Caco-2 (cell line): ENCODE results near the gene MUC5AC. TPM values are rescaled to one million over a fixed set of nuclear protein-coding genes. Genes with fewer than 3 reads are reported as not detected.

Experiments used
- Bru-seq: library from RNA; stranded (reverse); fragments of 400-500 nt; gene quantifications from one replicate; lab custom pipeline; 2021; lab: Mats Ljungman, UMichigan
- BruChase-seq, 2 experiments: library from RNA; stranded (reverse); fragments of 400-500 nt; gene quantifications; one replicate each; lab custom pipeline; 2021; lab: Mats Ljungman, UMichigan
- BruUV-seq: library from RNA; stranded (reverse); fragments of 400-500 nt; replicated peaks from 2 replicates; lab custom pipeline; 2021; lab: Mats Ljungman, UMichigan
- CTCF ChIA-PET: fragments of 300-600 bp; sonication (Branson Sonifier 250); formaldehyde crosslinking; loops from one replicate; lab custom pipeline; 2022; ENCODE audit warnings: antibody characterized with exemption; lab: Charles Lee
- POLR2A ChIA-PET: fragments of 300-600 bp; sonication (Branson Sonifier 250); formaldehyde crosslinking; loops from one replicate; lab custom pipeline; 2022; ENCODE audit warnings: antibody characterized with exemption; lab: Charles Lee
- DNase-seq, 2 experiments: peaks; one replicate each; pipeline versions ENCODE4 v3.0.0 to v3.0.0-alpha.2; 2020 to 2022
- H3K27me3 ChIP-seq: replicated peaks from 2 replicates; pipeline ENCODE4 v1.6.0; 2011; ENCODE audit warnings: low read length; ENCODE audit not compliant: control insufficient read depth, insufficient read depth
- H3K36me3 ChIP-seq: 2 replicates; pipeline ENCODE4 v1.5.1; 2011; ENCODE audit warnings: low read length; ENCODE audit not compliant: control insufficient read depth, insufficient read depth
- H3K4me1 ChIP-seq: fragments of 250-450 bp; sonication (Bioruptor Pico); 2 replicates; pipeline ENCODE4 v1.5.1; 2020; ENCODE audit warnings: mild to moderate bottlenecking
- H3K4me3 ChIP-seq: 2 replicates; pipeline ENCODE4 v1.5.1; 2011; ENCODE audit warnings: low read depth, mild to moderate bottlenecking, control low read depth, low read length
- H3K9me3 ChIP-seq: fragments of 250-450 bp; sonication (Bioruptor Pico); 2 replicates; pipeline ENCODE4 v1.5.1; 2020; ENCODE audit warnings: mild to moderate bottlenecking, moderate library complexity
- H3K27ac Mint-ChIP-seq: one replicate; pipeline ENCODE4 v1.8.0; 2022; ENCODE audit warnings: mixed read lengths; ENCODE audit not compliant: unreplicated experiment
- H3K27me3 Mint-ChIP-seq: one replicate; pipeline ENCODE4 v1.8.0; 2022; ENCODE audit warnings: mixed read lengths; ENCODE audit not compliant: insufficient read depth, unreplicated experiment
- H3K36me3 Mint-ChIP-seq: one replicate; pipeline ENCODE4 v1.8.0; 2022; ENCODE audit warnings: mild to moderate bottlenecking, mixed read lengths; ENCODE audit not compliant: insufficient read depth, unreplicated experiment
- H3K4me1 Mint-ChIP-seq: one replicate; pipeline ENCODE4 v1.8.0; 2022; ENCODE audit warnings: low read depth, mixed read lengths; ENCODE audit not compliant: unreplicated experiment
- H3K4me3 Mint-ChIP-seq: one replicate; pipeline ENCODE4 v1.8.0; 2022; ENCODE audit warnings: mild to moderate bottlenecking, moderate library complexity, mixed read lengths; ENCODE audit not compliant: unreplicated experiment
- H3K9me3 Mint-ChIP-seq: one replicate; pipeline ENCODE4 v1.8.0; 2022; ENCODE audit warnings: mixed read lengths; ENCODE audit not compliant: unreplicated experiment
- intact Hi-C: fragments of 100-400 bp; cut with micrococcal nuclease; formaldehyde crosslinking; loops from one replicate; pipeline ENCODE4 v1.10.0; 2022; ENCODE audit not compliant: unreplicated experiment
- long read RNA-seq: library from polyadenylated mRNA; stranded (forward); transcript quantifications from one replicate; pipeline ENCODE4 v2.0.0, GENCODE V29; 2022
- total RNA-seq: library from RNA; stranded (reverse); gene quantifications from 2 replicates; pipeline ENCODE4 v1.2.3, GENCODE V29; 2022
- TF ChIP-seq, protein P1 (sequence below), 2 experiments: fragments of 200-600 bp in 1 of 2; IDR thresholded peaks; 1 replicate in 1 of 2; 2 replicates in 1 of 2; pipeline versions ENCODE4 v1.5.1 to v1.8.0; 2011 to 2022; ENCODE audit warnings: antibody characterized with exemption in 1 of 2, control low read depth in 1 of 2, inconsistent platforms in 1 of 2, low read depth in 1 of 2, low read length in 1 of 2, mild to moderate bottlenecking in 1 of 2, moderate library complexity in 1 of 2; ENCODE audit not compliant: insufficient read depth in 1 of 2, severe bottlenecking in 1 of 2, unreplicated experiment in 1 of 2

The MUC5AC gene, protein sequence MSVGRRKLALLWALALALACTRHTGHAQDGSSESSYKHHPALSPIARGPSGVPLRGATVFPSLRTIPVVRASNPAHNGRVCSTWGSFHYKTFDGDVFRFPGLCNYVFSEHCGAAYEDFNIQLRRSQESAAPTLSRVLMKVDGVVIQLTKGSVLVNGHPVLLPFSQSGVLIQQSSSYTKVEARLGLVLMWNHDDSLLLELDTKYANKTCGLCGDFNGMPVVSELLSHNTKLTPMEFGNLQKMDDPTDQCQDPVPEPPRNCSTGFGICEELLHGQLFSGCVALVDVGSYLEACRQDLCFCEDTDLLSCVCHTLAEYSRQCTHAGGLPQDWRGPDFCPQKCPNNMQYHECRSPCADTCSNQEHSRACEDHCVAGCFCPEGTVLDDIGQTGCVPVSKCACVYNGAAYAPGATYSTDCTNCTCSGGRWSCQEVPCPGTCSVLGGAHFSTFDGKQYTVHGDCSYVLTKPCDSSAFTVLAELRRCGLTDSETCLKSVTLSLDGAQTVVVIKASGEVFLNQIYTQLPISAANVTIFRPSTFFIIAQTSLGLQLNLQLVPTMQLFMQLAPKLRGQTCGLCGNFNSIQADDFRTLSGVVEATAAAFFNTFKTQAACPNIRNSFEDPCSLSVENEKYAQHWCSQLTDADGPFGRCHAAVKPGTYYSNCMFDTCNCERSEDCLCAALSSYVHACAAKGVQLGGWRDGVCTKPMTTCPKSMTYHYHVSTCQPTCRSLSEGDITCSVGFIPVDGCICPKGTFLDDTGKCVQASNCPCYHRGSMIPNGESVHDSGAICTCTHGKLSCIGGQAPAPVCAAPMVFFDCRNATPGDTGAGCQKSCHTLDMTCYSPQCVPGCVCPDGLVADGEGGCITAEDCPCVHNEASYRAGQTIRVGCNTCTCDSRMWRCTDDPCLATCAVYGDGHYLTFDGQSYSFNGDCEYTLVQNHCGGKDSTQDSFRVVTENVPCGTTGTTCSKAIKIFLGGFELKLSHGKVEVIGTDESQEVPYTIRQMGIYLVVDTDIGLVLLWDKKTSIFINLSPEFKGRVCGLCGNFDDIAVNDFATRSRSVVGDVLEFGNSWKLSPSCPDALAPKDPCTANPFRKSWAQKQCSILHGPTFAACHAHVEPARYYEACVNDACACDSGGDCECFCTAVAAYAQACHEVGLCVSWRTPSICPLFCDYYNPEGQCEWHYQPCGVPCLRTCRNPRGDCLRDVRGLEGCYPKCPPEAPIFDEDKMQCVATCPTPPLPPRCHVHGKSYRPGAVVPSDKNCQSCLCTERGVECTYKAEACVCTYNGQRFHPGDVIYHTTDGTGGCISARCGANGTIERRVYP (N-terminal part only)
- total RNA-seq = 0.25 and 0.28 TPM in 2 replicates
- percentile 14 among the genes with signal in this experiment for Bru-seq, nascent RNA
- BruChase-seq, experiment 1, labeled RNA remaining after a 2-hour chase = percentile 13 among the genes with signal in this experiment
- BruChase-seq, experiment 2, labeled RNA remaining after a 6-hour chase = percentile 20 among the genes with signal in this experiment
- long read RNA-seq, partial matches to known transcripts = 3 of 4 reads
- long read RNA-seq, other reads (novel, unspliced or antisense) = 1 of 4 reads

DNA sequence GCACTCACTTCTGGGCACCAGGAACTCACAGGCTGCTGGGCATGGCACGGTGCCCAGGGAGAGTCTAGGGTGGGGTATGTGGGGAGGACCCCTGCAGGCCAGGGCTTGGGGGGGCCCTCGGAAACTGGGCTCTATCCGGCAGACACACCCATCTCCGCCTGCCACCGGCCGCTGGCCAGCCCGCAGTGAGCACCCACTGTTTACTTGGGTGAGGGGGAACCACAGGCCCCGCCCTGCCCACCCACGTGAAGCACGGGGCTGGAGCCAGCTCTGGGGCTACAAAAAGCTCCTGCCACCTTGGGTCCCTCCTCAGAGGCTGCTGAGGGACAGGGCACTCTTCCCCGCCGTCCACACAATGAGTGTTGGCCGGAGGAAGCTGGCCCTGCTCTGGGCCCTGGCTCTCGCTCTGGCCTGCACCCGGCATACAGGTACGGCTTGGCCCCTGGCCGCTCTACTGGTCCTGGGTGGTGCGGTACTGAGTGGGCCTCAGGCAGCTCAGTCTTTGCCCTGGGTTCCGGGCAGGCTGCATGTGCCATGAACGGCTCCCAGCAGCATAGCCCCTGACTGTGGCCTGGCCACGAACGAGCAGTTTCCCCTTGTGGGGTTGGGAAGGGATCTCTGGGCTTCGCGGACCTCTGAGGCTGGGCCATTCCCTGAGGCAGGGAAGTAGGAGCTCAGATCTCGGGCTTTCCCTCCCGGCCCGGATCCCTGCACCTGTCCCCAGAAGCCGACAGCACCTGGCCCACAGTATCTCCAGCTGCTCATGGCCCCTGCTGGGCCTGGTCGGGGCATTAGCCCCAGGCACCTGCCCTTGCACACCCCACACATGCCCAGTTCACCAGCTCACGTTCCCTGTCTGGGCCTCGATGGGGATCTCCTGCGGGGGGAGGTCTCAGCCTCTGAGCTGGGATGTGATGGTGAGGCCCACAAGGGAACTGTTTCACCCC lies at the start of gene MUC5AC:
Gene MUC5AC, plus strand, starts transcription at position 309 of the 947 bp plus-strand sequence. Its CDS starts 47 bp downstream, at position 356.
- no peaks in the 10 kb centered on the region for H3K27me3 Mint-ChIP-seq
- no TSS peak for BruUV-seq
- Histone ChIP-seq H3K9me3 (no peaks in the 10 kb centered on the region), H3K4me3 (no peak within 1 kb of the TSS), H3K36me3 (no peaks in the 10 kb centered on the region), H3K27me3 (no peaks in the 10 kb centered on the region), H3K4me1 (peaks cover 12% of the 10 kb centered on the region)
- no peaks in the 10 kb centered on the region for H3K9me3 Mint-ChIP-seq
- no peaks in the 10 kb centered on the region for H3K4me1 Mint-ChIP-seq
- CTCF ChIA-PET = no interaction called here
- no peak within 1 kb of the TSS for H3K4me3 Mint-ChIP-seq
- peak in 1 of 2 experiments; percentile 29 for DNase-seq
- POLR2A ChIA-PET = no interaction called here
- intact Hi-C loops = no loop called here
- no peak within 1 kb of the TSS for H3K27ac Mint-ChIP-seq
- no peaks in the 10 kb centered on the region for H3K36me3 Mint-ChIP-seq
- TF ChIP-seq, protein P1, sequence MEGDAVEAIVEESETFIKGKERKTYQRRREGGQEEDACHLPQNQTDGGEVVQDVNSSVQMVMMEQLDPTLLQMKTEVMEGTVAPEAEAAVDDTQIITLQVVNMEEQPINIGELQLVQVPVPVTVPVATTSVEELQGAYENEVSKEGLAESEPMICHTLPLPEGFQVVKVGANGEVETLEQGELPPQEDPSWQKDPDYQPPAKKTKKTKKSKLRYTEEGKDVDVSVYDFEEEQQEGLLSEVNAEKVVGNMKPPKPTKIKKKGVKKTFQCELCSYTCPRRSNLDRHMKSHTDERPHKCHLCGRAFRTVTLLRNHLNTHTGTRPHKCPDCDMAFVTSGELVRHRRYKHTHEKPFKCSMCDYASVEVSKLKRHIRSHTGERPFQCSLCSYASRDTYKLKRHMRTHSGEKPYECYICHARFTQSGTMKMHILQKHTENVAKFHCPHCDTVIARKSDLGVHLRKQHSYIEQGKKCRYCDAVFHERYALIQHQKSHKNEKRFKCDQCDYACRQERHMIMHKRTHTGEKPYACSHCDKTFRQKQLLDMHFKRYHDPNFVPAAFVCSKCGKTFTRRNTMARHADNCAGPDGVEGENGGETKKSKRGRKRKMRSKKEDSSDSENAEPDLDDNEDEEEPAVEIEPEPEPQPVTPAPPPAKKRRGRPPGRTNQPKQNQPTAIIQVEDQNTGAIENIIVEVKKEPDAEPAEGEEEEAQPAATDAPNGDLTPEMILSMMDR (IDR thresholded peaks at IDR 0.05; ENCODE audit: insufficient read depth in 1 of 2, low read depth in 1 of 2, low read length in 1 of 2, severe bottlenecking in 1 of 2, unreplicated experiment in 1 of 2) = no peak

DNA sequence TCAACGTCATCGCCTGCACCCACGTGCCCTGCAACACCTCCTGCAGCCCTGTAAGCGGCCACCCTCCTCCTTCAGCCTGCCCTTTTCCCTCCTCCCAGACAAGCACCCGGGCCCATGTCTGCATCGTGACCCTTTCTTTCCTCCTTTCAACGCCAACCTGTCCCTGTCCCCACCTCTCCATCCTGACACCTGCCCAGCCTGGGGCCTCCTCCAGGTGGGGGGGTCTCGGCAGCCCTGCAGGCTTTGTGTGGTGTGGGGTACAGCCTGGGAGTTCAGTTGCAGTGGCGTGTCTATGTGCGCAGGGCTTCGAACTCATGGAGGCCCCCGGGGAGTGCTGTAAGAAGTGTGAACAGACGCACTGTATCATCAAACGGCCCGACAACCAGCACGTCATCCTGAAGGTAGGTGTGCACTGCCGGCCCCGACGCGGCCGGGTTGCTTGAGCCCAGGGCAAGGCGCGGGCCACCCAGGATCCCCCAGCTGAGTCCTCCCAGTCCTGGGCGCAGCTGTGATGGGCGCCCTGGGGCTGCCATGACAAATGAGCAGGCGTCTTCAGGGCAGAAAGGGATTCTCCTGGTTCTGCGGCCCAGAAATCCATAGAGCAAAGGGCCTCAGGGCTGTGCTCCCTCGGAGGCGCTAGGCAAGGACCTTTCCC lies 49.4 kb upstream of the MUC5AC start:
- Histone ChIP-seq H3K27me3 (no peaks in the 10 kb centered on the region; the same call in 1 of the 2 replicates), H3K4me3 (no peak overlapping the region), H3K9me3 (peaks cover 7% of the 10 kb centered on the region; the same call in 1 of the 2 replicates), H3K4me1 (no peaks in the 10 kb centered on the region), H3K36me3 (no peaks in the 10 kb centered on the region)
- intact Hi-C loops = no loop called here
- TF ChIP-seq, protein P1 (IDR thresholded peaks at IDR 0.05; ENCODE audit: insufficient read depth in 1 of 2, low read depth in 1 of 2, low read length in 1 of 2, severe bottlenecking in 1 of 2, unreplicated experiment in 1 of 2) = no peak
- Mint-ChIP-seq H3K4me3 (no peak overlapping the region), H3K27ac (no peak overlapping the region), H3K4me1 (no peaks in the 10 kb centered on the region), H3K27me3 (no peaks in the 10 kb centered on the region), H3K36me3 (peaks cover 5% of the 10 kb centered on the region), H3K9me3 (peaks cover 10% of the 10 kb centered on the region)
- POLR2A ChIA-PET = no interaction called here
- CTCF ChIA-PET = no interaction called here
- DNase-seq = no peak
- BruUV-seq = no TSS peak
